ENCODE results near the gene CHPT1.

The CHPT1 gene

DNA sequence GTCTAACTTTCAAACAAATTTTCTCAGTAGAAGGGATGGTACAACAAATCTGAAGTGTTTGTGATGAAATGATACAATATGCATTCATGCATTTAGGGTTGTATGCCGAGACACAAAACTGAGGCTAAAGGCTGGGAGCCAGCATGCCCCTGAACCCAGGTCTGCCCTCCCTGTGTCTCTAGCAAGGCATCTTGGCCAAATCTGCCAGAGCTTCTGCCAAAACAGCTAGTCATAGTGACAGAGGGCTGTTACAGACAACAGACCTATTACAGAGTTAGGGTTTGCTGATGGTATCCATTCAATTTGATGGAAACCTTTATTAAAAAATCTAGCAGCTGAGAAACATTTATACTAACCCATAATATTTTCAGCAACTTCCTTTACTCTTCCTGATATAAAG lies 11.3 kb upstream of the CHPT1 start:
- DNase-seq: no peak

GRCh38 chr12:101690544-101691098 lies 6.8 kb upstream of the CHPT1 start:
- no peak for DNase-seq

- no peak for DNase-seq
Observed at GRCh38 chr12:101691503-101692096, 5.8 kb upstream of the CHPT1 start.

DNA sequence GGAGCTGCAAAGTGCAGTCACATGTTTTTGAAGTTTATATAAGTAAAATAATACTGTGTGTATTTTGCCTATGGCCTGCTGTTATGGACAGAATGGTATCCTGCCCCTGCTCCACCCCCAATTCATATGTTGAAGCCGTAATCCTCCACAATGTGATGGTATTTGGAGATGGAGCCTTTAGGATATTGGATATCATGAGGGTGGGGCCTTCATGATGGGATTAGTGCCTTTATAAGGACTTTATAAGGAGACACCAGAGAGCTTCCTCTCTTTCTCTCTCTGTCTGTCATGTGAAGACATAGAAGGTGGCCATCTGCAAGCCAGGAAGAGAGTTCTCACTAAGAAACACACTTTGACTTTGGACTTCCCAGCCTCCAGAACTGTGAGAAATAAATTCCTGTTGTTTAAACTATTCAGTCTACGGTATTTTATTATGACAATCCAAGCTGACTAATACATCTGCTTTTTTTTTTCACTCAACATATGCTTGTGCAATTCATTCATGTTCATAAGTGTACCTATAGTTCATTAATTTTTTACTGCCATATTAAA lies 3.1 kb upstream of the CHPT1 start:
- DNase-seq: no peak

DNA sequence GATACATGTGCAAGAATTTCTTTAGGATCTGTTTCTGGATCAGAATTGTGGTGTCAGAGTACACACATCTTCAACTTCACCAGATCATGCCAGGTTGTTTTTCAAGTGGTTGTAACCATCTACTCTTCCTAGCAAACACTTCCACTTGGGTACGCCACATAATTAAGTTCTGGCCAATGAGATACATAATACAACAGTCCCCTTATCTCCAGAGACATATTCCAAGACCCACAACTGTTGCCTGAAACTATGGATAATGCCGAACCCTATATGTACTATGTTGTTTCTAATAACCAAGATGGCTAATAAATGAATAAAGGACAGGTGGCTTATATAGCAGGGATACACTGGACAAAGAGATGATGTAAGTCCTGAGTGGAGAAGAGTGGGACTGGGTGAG lies 2.5 kb upstream of the CHPT1 start:
- no peak for DNase-seq

GRCh38 chr12:101695706-101696105 lies 1.7 kb upstream of the CHPT1 start:
- no peak for DNase-seq

- no peak for DNase-seq
Observed at GRCh38 chr12:101696251-101697196, 916 bp upstream of the CHPT1 start.

GRCh38 chr12:101697930-101698799 lies 725 bp downstream of the CHPT1 start:
- DNase-seq: no peak

- DNase-seq: no peak
Observed at GRCh38 chr12:101698800-101699347, 1.4 kb downstream of the CHPT1 start.

DNA sequence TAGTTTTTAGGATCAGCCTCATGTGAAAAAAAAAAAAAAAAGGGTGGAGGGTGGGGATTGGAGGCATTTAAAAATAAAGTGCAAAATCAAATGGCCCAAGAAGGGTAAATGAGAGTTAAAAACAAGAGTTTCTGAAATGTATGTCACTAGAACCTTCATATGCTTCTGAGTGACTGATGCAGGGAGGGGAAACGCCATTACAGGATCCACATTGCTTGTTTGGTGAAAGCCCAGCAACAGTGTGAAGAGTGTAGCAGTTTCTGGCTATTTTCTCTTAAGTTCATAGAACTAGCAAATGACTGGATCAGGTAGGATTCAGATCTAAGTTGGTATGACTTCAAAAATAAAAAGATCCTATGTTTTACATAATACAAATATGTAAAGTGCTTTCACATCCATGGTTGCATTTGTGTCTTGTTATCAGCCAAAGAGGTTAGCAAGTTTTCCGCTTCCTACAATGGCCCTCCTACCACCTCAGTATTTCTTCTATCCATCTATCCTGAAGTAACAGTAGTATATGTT lies 2.9 kb downstream of the CHPT1 start:
- DNase-seq: no peak

DNA sequence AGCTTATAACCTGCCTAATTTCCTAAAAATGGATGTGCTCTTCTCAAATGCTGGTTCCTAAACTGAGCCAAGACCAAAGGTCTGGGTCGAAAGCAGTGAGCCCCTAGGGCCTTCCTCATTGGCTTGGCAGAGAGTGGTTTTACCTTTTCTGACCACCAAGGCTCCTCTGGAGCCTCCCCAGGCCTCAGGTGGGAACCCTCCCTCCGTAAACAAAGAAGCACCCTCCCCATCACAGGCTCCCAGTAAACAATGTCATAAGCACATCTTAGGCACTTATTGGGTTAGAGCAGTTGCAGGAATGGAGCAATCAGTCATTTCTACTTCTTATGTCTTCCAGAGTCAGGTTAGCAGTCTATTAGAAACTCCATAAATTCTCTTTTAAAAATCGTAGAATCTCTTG lies 6.0 kb downstream of the CHPT1 start:
- DNase-seq: no peak

DNA sequence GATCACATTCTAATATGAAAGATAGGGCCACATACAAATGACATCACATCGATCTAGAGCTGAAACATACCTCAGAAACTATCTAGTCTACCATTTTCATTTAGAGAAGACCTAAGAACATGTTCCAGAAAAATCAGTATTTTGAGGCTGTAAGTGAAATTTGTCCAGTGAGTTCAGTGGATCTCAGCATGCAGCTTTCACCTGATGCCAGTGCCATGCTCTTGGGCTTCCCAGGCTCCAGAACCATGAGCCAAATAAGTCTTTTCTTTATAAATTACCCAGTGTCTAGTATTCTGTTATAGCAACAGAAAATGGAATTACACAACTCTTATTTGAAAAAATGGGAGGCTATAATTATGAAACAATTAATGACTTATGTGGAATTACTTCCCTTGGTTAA lies 9.0 kb downstream of the CHPT1 start:
- no peak for DNase-seq

DNA sequence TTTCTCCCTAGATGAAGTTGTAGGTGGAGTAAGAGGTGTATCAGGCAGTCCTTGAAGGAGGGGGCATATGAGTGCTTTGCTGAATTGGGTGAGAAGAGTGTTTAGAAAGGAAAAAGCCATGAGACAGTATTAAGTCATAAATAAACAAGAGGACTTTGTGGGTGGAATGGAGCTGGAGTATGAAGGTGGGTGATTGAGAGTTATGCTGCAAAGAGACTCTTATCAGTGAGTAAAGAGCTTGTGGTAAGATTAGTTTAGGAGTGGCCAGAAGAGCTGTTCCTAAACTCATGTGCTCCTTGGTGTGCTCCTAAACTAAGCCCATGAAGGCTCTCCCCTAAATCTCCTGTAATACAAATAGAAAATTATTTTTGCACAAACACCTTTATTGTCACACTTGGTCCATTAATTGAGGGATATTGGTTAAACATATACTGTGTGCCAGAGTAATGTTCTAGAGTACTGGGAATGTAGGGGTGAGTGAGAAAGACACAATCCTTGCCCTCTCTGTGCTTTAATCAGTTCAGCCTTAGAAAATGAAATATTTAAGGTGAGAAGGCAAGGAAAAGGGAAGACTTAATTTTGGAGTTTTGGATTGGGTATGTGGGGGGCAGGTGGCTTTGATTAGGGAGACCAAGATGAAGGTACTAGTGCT lies 9.8 kb downstream of the CHPT1 start:
- DNase-seq: no peak

GRCh38 chr12:101710288-101710687 lies 12.8 kb downstream of the CHPT1 start:
- DNase-seq: no peak

GRCh38 chr12:101713059-101713682 lies 15.7 kb downstream of the CHPT1 start:
- no peak for DNase-seq

DNA sequence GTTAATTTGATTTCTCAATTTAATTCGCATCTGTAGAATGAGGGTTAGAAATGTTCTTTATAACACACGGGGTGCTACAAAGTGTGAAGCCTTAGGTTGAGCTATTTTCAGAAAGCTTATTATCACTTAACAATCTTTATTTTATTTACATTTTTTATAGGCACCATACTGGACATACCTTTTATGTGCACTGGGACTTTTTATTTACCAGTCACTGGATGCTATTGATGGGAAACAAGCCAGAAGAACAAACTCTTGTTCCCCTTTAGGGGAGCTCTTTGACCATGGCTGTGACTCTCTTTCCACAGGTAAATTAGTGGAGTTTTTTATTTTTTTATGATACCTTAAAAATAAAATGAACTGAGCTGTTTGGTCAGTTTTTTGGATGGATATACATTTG lies 16.5 kb downstream of the CHPT1 start:
- no peak for DNase-seq

- no peak for DNase-seq
Observed at GRCh38 chr12:101714877-101715444, 17.5 kb downstream of the CHPT1 start.

- no peak for DNase-seq
Observed at GRCh38 chr12:101719566-101719965, 22.1 kb downstream of the CHPT1 start.

- DNase-seq: no peak
Observed at GRCh38 chr12:101720118-101720517, 22.7 kb downstream of the CHPT1 start.

- no peak for DNase-seq
Observed at GRCh38 chr12:101722392-101722791, 25.0 kb downstream of the CHPT1 start.

- DNase-seq: no peak
Observed at GRCh38 chr12:101727098-101727497, 29.7 kb downstream of the CHPT1 start.

Measured in activated gamma-delta T cell (primary cell).